GM12878 (cell line): ENCODE measurements around the gene BPIFB4. TPM values are rescaled to one million over a fixed set of nuclear protein-coding genes. Genes with fewer than 3 reads are reported as not detected.
"Not testable (repeated sequence)": the region's sequence is repeated elsewhere in the genome, so short reads cannot be mapped to it uniquely, and the experiment has no call there.

Source experiments
- ATAC-seq: fragments of 200-7000 bp; cut with Tn5 transposase; 3 replicates; pipeline ENCODE4 v1.9.1; 2020; ENCODE audit warnings: mild to moderate bottlenecking, moderate library complexity
- BruUV-seq: library from RNA; stranded (reverse); fragments of 400-500 nt; replicated peaks from 2 replicates; lab custom pipeline; 2021; lab: Mats Ljungman, UMichigan
- CTCF ChIA-PET: fragments of 300-600 bp; sonication (Branson Sonifier 250); formaldehyde crosslinking; extraction: SDS; loops from one replicate; lab custom pipeline; 2021; ENCODE audit warnings: inconsistent platforms; lab: Yijun Ruan, JAX
- POLR2A ChIA-PET: fragments of 350-600 bp; formaldehyde crosslinking; extraction: SDS; loops from one replicate; lab custom pipeline; 2021; ENCODE audit warnings: inconsistent platforms; lab: Charles Lee
- RAD21 ChIA-PET: fragments of 300-600 bp; sonication (Branson Sonifier 250); formaldehyde crosslinking; loops from one replicate; lab custom pipeline; 2023; ENCODE audit warnings: antibody characterized with exemption; ENCODE audit not compliant: unreplicated experiment; lab: Charles Lee
- SMC1A ChIA-PET: fragments of 300-600 bp; sonication (Branson Sonifier 250); formaldehyde crosslinking; loops from one replicate; lab custom pipeline; 2023; ENCODE audit not compliant: unreplicated experiment, uncharacterized antibody; lab: Charles Lee
- DNase-seq: peaks from one replicate; pipeline ENCODE4 v3.0.0-alpha.2; 2011; ENCODE audit warnings: low read depth, low spot score
- FAIRE-seq: peaks from 3 replicates; lab custom pipeline; 2011; peaks lifted over from hg19 to GRCh38; lab: Jason Lieb, UNC
- H2AFZ ChIP-seq: 2 replicates; pipeline ENCODE4 v1.6.0; 2011; ENCODE audit warnings: low read depth, low read length, control low read depth; ENCODE audit not compliant: control insufficient read depth
- H3K27ac ChIP-seq: 2 replicates; pipeline ENCODE4 v1.5.1; 2011; ENCODE audit warnings: control low read depth; ENCODE audit not compliant: control insufficient read depth, insufficient read depth
- H3K27me3 ChIP-seq, 2 experiments: replicated peaks in 1 of 2; 2 replicates each; pipeline versions ENCODE4 v1.6.0 to v1.6.1; 2011; ENCODE audit warnings: low read length in 1 of 2; ENCODE audit not compliant: control insufficient read depth in 2 of 2, insufficient read depth in 2 of 2
- H3K36me3 ChIP-seq, 2 experiments: 2 replicates each; pipeline ENCODE4 v1.5.1; 2011; ENCODE audit warnings: low read length in 1 of 2; ENCODE audit not compliant: control insufficient read depth in 2 of 2, insufficient read depth in 2 of 2
- H3K4me1 ChIP-seq: 2 replicates; pipeline ENCODE4 v1.6.1; 2011; ENCODE audit warnings: mild to moderate bottlenecking, low read length, moderate library complexity, mixed read lengths; ENCODE audit not compliant: control insufficient read depth, insufficient read depth
- H3K4me2 ChIP-seq: 2 replicates; pipeline ENCODE4 v1.6.0; 2011; ENCODE audit warnings: control low read depth; ENCODE audit not compliant: control insufficient read depth, insufficient read depth
- H3K4me3 ChIP-seq: fragments of 200-600 bp; sonication (generic); 2 replicates; pipeline ENCODE4 v1.5.1; 2016
- H3K79me2 ChIP-seq: 2 replicates; pipeline ENCODE4 v1.6.0; 2011; ENCODE audit warnings: low read length; ENCODE audit not compliant: control insufficient read depth, insufficient read depth
- H3K9ac ChIP-seq: 2 replicates; pipeline ENCODE4 v1.8.0; 2011; ENCODE audit warnings: low read length, control low read depth, mixed read lengths; ENCODE audit not compliant: control insufficient read depth, insufficient read depth
- H3K9me3 ChIP-seq: replicated peaks from 3 replicates; pipeline ENCODE4 v1.5.1; 2011; ENCODE audit warnings: mild to moderate bottlenecking, low read length; ENCODE audit not compliant: control insufficient read depth, insufficient read depth
- H4K20me1 ChIP-seq: 2 replicates; pipeline ENCODE4 v1.6.0; 2011; ENCODE audit not compliant: control insufficient read depth, insufficient read depth
- LARP7 ChIP-seq: fragments of 450-650 bp; IDR thresholded peaks from 2 replicates; pipeline ENCODE4 v1.6.1; 2017; ENCODE audit warnings: mild to moderate bottlenecking
- PKNOX1 ChIP-seq: fragments of 450-650 bp; IDR thresholded peaks from 2 replicates; pipeline ENCODE4 v1.6.1; 2016; ENCODE audit warnings: mild to moderate bottlenecking
- SMAD1 ChIP-seq: fragments of 450-650 bp; IDR thresholded peaks from 2 replicates; pipeline ENCODE4 v1.6.1; 2018; ENCODE audit warnings: mild to moderate bottlenecking, low read depth; ENCODE audit not compliant: partially characterized antibody
- whole genome bisulfite sequencing: methylation state at CpG from one replicate; pipeline ENCODE4 v1.1.6; 2016; ENCODE audit warnings: low lambda C conversion rate; ENCODE audit not compliant: insufficient replicate concordance, insufficient coverage; ENCODE audit errors: missing lambda C conversion rate; 5-methylcytosine and 5-hydroxymethylcytosine counted together
- in situ Hi-C: fragments of 300-500 bp; cut with MboI; formaldehyde crosslinking; loops from 9 replicates; pipeline ENCODE4 v1.14.3; 2018; ENCODE audit warnings: mixed read lengths
- intact Hi-C: fragments of 100-400 bp; cut with micrococcal nuclease; formaldehyde crosslinking; loops from one replicate; pipeline ENCODE4 v1.14.2; 2022; ENCODE audit not compliant: unreplicated experiment
- polyA plus RNA-seq, 11 experiments: library from polyadenylated mRNA; depleted of rRNA in 4 of 11; unstranded in 6 of 11; stranded (reverse) in 5 of 11; fragments of >200 nt; fragmentation: Nextera tagmentation in 4 of 11; fragmentation: Illumina TruSeq in 1 of 11; extraction: Ambion mirVana in 4 of 11; extraction: Trizol in 1 of 11; gene quantifications; 1 replicate in 1 of 11; 2 replicates in 10 of 11; pipeline versions ENCODE4 v1.2.1 to v1.2.3, GENCODE V29; 2011 to 2016; ENCODE audit warnings: inconsistent platforms in 2 of 11, missing spikeins in 2 of 11, low read depth in 1 of 11
- total RNA-seq, 4 experiments: library from RNA; depleted of rRNA in 3 of 4; stranded (reverse); fragments of >200 nt in 3 of 4; fragmentation: Illumina TruSeq in 1 of 4; extraction: Trizol in 1 of 4; gene quantifications; 2 replicates each; pipeline versions ENCODE4 v1.2.1 to v1.2.3, GENCODE V29; 2013 to 2021

Gene BPIFB4
- total and polyA plus RNA-seq, 10 of the 15 experiments (the other 5 are each of a cell fraction or from before 2014, with no cell fraction given), result 0.12 TPM; not detected in 9

DNA sequence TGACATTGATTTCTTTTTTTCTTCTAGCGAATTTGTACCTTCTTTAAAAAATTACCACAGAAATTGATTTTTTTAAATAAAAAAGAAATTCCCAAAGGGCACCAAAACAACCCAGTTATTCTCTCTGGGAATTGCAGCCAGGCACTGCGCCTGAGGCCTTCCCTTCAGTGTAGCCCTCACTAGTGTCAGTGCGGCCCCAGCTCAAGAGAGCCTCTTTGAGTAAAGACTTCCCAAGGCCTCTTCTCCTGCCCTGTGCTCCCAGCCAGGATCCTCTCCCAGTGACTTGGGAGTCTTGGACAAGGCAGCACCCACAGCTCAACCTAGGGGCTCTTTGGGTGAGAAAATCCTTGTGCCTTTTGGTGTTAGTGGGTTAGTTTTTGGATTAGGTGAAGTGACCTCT is 41.5 kb downstream of the BPIFB4 start:
- no peak overlapping the region for H3K4me2 ChIP-seq
- no TSS peak for BruUV-seq
- WGBS, result 100% methylated on average over 3 of the region's 3 CpGs
- no peaks in the 10 kb centered on the region for H3K79me2 ChIP-seq
- H4K20me1 ChIP-seq, result no peaks in the 10 kb centered on the region
- ChIA-PET SMC1A (no interaction called here), RAD21 (no interaction called here), POLR2A (no interaction called here), CTCF (interaction anchor here (1.1 kb wide), 1 partner anchor 15 kb away, joined by 3 read pairs; no protein-coding TSS in a partner anchor)
- intact Hi-C loops (no loop called here), in situ Hi-C loops (no loop called here)
- peaks cover 4% of the 10 kb centered on the region; the same call in 2 of the 3 replicates for H3K9me3 ChIP-seq
- TF ChIP-seq PKNOX1, result no peak
- no peak for TF ChIP-seq LARP7
- TF ChIP-seq SMAD1, result no peak
- no peak overlapping the region for H2AFZ ChIP-seq
- ATAC-seq, result no peak
- DNase-seq, result no peak
- H3K9ac ChIP-seq, result no peak overlapping the region
- peaks cover 17% of the 10 kb centered on the region for H3K4me1 ChIP-seq
- no peaks in the 10 kb centered on the region for H3K27me3 ChIP-seq
- FAIRE-seq, result no peak
- no peaks in the 10 kb centered on the region for H3K36me3 ChIP-seq
- no peak overlapping the region for H3K27ac ChIP-seq
- no peak overlapping the region for H3K4me3 ChIP-seq

DNA sequence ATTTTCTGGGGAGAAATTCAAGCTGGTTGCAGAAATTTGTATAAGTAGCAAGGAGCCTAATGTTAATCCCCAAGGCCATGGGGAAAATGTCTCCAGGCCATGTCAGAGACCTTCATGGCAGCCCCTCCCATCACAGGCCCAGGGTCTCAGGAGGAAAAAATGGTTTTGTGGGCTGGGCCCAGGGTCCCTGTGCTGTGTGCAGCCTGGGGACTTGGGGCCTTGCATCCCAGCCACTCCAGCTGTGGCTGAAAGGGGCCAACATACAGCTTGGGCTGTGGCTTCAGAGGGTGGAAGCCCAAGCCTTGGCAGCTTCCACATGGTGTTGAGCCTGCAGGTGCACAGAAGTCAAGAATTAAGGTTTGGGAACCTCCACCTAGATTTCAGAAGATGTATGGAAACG is 42.9 kb downstream of the BPIFB4 start:
- BruUV-seq, ATAC-seq, H3K79me2 ChIP-seq, H2AFZ ChIP-seq, H3K27me3 ChIP-seq, H3K4me2 ChIP-seq, RAD21 ChIA-PET, H4K20me1 ChIP-seq, in situ Hi-C loops, H3K27ac ChIP-seq, CTCF ChIA-PET, intact Hi-C loops, H3K4me3 ChIP-seq, H3K9ac ChIP-seq, FAIRE-seq, DNase-seq, SMC1A ChIA-PET, H3K9me3 ChIP-seq, H3K36me3 ChIP-seq: not testable (repeated sequence)
- peaks cover 17% of the 10 kb centered on the region for H3K4me1 ChIP-seq
- POLR2A ChIA-PET, result interaction anchor here (0.6 kb wide), 1 partner anchor 70 kb away, joined by 3 read pairs; no protein-coding TSS in a partner anchor
- WGBS, result 0% methylated on average over 1 of the region's 1 CpG
